Breast epithelium (tissue), 4 donors: ENCODE data around the gene MYO5A. TPM values are rescaled to one million over a fixed set of nuclear protein-coding genes. Genes with fewer than 3 reads are reported as not detected.

Source experiments
- DNase-seq, 2 donors: peaks; one replicate each; pipeline ENCODE4 v3.0.0-alpha.2; 2019; ENCODE audit warnings: low spot score in 2 of 2
- H3K27ac ChIP-seq, 2 donors: fragments of 200-600 bp; sonication (generic) in 1 of 2; one replicate each; pipeline ENCODE4 v1.5.1; 2016 to 2019; ENCODE audit warnings: mild to moderate bottlenecking in 1 of 2
- H3K27me3 ChIP-seq, 2 donors: fragments of 200-600 bp; sonication (generic) in 1 of 2; one replicate each; pipeline versions ENCODE4 v1.5.1 to v1.6.0; 2017 to 2019; ENCODE audit warnings: control low read depth in 1 of 2, mild to moderate bottlenecking in 1 of 2
- H3K36me3 ChIP-seq: fragments of 200-600 bp; one replicate; pipeline ENCODE4 v1.5.1; 2019
- H3K4me1 ChIP-seq, 2 donors: fragments of 200-600 bp; sonication (generic); one replicate each; pipeline ENCODE4 v1.5.1; 2016 to 2019; ENCODE audit warnings: control low read depth in 1 of 2
- H3K4me3 ChIP-seq, 3 donors: fragments of 200-600 bp; sonication (generic); 1 replicate in 2 of 3; 2 replicates in 1 of 3; pipeline ENCODE4 v1.5.1; 2016 to 2019; ENCODE audit warnings: mild to moderate bottlenecking in 3 of 3, moderate library complexity in 2 of 3
- H3K9me3 ChIP-seq, 2 donors: fragments of 200-600 bp; sonication (generic) in 1 of 2; one replicate each; pipeline ENCODE4 v1.5.1; 2016 to 2019; ENCODE audit warnings: control low read depth in 1 of 2
- POLR2A ChIP-seq: fragments of 450-650 bp; IDR thresholded peaks from one replicate; pipeline ENCODE4 v1.6.1; 2016; ENCODE audit warnings: antibody characterized with exemption, mild to moderate bottlenecking, moderate library complexity
- POLR2AphosphoS5 ChIP-seq, 3 donors: sonication (generic); formaldehyde crosslinking; IDR thresholded peaks; one replicate each; pipeline ENCODE4 v1.6.1; 2017; ENCODE audit warnings: antibody characterized with exemption in 3 of 3
- intact Hi-C: fragments of 100-400 bp; cut with DNase I; formaldehyde crosslinking; loops from one replicate; pipeline ENCODE4 v1.15.1; 2023; ENCODE audit warnings: low total_unique reads
- total RNA-seq, 3 donors: library from RNA; depleted of rRNA; stranded (reverse); fragments of >200 nt; gene quantifications; one replicate each; pipeline ENCODE4 v1.1.0, GENCODE V29; 2016
- TF ChIP-seq, protein P1 (sequence below), 3 donors: fragments of 450-650 bp; IDR thresholded peaks; one replicate each; pipeline ENCODE4 v1.5.1; 2016 to 2017; ENCODE audit warnings: antibody characterized with exemption in 3 of 3, mild to moderate bottlenecking in 3 of 3, moderate library complexity in 3 of 3

Gene MYO5A
- total RNA-seq, 3 donors from 2014 or later = 34.1 to 77.4 (median 34.4) TPM

DNA sequence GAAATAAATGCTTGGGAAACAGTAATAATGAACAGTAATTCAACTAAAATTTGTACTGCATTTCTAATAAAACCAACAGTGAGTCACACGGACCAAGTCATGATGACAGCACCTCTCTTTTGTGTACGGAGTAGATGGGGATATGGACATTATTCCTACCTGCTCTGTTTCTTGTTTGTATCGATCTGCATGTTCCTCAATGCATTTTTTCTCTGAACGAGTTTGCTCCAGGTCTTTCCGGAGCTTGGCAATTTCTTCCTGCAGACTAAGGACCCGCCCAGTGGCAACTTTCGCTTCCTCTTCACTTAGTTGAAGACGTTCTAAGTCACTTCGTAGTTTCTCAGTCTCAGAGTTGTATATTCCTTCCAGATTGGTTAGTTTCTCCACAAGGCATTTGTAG lies 158.7 kb downstream of the MYO5A start:
- Histone ChIP-seq H3K27me3 (no peaks in the 10 kb centered on the region), H3K9me3 (no peaks in the 10 kb centered on the region), H3K27ac (no peak overlapping the region), H3K4me3 (no peak overlapping the region), H3K36me3 (peaks cover 5% of the 10 kb centered on the region), H3K4me1 (no peaks in the 10 kb centered on the region)
- DNase-seq = no peak
- TF ChIP-seq POLR2A = no peak
- no peak for TF ChIP-seq POLR2AphosphoS5 (IDR thresholded peaks at IDR 0.05)
- TF ChIP-seq, protein P1, sequence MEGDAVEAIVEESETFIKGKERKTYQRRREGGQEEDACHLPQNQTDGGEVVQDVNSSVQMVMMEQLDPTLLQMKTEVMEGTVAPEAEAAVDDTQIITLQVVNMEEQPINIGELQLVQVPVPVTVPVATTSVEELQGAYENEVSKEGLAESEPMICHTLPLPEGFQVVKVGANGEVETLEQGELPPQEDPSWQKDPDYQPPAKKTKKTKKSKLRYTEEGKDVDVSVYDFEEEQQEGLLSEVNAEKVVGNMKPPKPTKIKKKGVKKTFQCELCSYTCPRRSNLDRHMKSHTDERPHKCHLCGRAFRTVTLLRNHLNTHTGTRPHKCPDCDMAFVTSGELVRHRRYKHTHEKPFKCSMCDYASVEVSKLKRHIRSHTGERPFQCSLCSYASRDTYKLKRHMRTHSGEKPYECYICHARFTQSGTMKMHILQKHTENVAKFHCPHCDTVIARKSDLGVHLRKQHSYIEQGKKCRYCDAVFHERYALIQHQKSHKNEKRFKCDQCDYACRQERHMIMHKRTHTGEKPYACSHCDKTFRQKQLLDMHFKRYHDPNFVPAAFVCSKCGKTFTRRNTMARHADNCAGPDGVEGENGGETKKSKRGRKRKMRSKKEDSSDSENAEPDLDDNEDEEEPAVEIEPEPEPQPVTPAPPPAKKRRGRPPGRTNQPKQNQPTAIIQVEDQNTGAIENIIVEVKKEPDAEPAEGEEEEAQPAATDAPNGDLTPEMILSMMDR (IDR thresholded peaks at IDR 0.05) = no peak
- intact Hi-C loops = no loop called here

DNA sequence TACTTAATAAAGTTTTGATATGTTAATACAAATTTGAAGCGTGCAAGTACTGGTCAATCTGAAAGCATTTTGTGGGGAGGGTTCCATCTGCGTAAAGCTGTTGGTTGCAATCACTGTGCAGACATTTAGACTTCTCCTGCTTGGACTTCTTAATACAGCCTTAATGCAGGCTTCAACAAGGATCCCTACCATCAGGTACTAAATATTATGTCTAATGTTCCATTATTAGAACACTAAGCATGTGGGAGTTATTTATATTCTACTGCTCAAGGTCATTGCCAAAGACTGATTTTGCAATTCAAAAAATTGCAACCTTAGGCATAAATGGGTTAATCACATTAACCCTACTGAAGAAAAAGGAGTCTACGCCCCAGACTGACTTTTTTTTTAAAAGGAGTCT lies 159.2 kb downstream of the MYO5A start:
- no peak overlapping the region for H3K4me3 ChIP-seq
- peaks cover 5% of the 10 kb centered on the region for H3K36me3 ChIP-seq
- no peaks in the 10 kb centered on the region for H3K4me1 ChIP-seq
- no peaks in the 10 kb centered on the region for H3K9me3 ChIP-seq
- DNase-seq = no peak
- no peak overlapping the region for H3K27ac ChIP-seq
- intact Hi-C loops = no loop called here
- TF ChIP-seq, protein P1 (IDR thresholded peaks at IDR 0.05) = no peak
- TF ChIP-seq POLR2AphosphoS5 (IDR thresholded peaks at IDR 0.05) (no peak), POLR2A (no peak)
- no peaks in the 10 kb centered on the region for H3K27me3 ChIP-seq

DNA sequence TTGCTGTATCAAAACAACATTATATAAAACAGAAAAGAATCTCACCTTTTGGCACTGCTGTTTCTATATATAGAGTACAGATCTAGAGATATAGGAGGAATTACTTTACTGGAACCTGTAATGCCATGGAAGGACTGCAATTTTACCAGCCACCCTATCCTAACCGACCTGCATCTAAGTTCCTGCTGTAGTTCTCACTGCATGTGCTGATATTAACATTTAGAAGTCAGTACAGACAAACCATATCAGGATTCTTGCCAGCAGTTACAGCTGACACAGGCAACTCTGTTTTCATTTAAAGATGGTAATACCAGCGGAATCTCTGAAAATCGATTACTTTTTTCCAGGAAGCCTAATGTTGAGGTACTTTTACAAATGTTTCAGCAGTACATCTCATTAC lies 159.7 kb downstream of the MYO5A start:
- H3K27ac ChIP-seq = no peak overlapping the region
- TF ChIP-seq, protein P1 (IDR thresholded peaks at IDR 0.05) = no peak
- TF ChIP-seq POLR2A (no peak), POLR2AphosphoS5 (IDR thresholded peaks at IDR 0.05) (no peak)
- no peak overlapping the region for H3K4me3 ChIP-seq
- no peaks in the 10 kb centered on the region for H3K27me3 ChIP-seq
- no peaks in the 10 kb centered on the region for H3K4me1 ChIP-seq
- H3K36me3 ChIP-seq = peaks cover 5% of the 10 kb centered on the region
- intact Hi-C loops = no loop called here
- DNase-seq = no peak
- H3K9me3 ChIP-seq = no peaks in the 10 kb centered on the region

DNA sequence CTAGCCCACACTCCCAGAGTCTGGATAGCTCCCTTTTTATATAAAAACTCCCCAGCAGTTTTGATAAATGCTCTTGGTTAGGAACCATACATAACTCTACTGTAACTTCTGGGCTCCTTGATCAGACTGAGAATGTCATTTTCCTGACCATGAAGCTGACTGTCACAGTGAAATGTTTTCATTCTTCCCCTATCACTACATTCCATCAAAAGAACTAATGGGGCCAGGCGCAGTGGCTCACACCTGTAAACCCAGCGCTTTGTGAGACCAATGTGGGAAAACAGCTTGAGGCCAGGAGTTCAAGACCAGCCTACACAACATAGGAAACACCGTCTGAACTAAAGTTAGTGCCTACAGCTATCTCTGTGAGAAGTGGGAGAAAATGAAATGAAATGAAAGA lies 160.3 kb downstream of the MYO5A start:
- Histone ChIP-seq H3K36me3 (peaks cover 5% of the 10 kb centered on the region), H3K27ac (no peak overlapping the region)
- intact Hi-C loops = no loop called here

DNA sequence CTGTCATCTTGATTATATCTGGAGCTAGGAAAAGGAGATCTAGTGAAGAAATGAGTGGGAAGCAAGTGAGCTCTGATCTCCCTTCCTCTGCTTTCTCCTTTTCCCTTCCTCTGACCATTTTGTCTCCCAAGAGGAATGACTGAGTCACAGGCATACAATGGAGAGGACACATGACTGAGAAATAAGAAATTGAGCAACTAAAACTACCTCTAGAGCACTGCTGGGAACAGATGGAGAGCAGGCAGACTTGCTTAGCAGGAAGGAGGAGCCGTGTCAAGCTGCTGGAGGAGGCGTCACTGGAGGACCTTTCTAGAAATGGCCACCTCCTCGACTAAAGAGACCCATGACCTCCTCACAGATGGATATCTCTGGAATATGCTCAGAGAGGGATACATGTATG lies 166.2 kb downstream of the MYO5A start:
- Histone ChIP-seq H3K9me3 (no peaks in the 10 kb centered on the region), H3K27me3 (no peaks in the 10 kb centered on the region), H3K4me1 (no peaks in the 10 kb centered on the region), H3K27ac (peak overlapping the region in 1 of 2 donors; percentile 49), H3K4me3 (no peak overlapping the region), H3K36me3 (no peaks in the 10 kb centered on the region)
- intact Hi-C loops = no loop called here
- TF ChIP-seq POLR2A = no peak
- no peak for TF ChIP-seq POLR2AphosphoS5 (IDR thresholded peaks at IDR 0.05)
- TF ChIP-seq, protein P1 (IDR thresholded peaks at IDR 0.05) = no peak
- no peak for DNase-seq

More for the DNA sequence above, 160.3 kb downstream of the MYO5A start:
- TF ChIP-seq, protein P1 (IDR thresholded peaks at IDR 0.05) = no peak
- no peaks in the 10 kb centered on the region for H3K9me3 ChIP-seq
- H3K27me3 ChIP-seq = no peaks in the 10 kb centered on the region
- no peak overlapping the region for H3K4me3 ChIP-seq
- H3K4me1 ChIP-seq = no peaks in the 10 kb centered on the region
- DNase-seq = no peak
